HEK293 (cell line): ENCODE results near the gene SEMA7A.

Experiments
- ZNF146 ChIP-seq: fragments of 450-650 bp; formaldehyde crosslinking; IDR thresholded peaks from 2 replicates; pipeline ENCODE4 v1.5.1; 2016; ENCODE audit warnings: missing biosample characterization, missing genetic modification characterization
- TF ChIP-seq, protein P1 (sequence below): fragments of 450-650 bp; formaldehyde crosslinking; IDR thresholded peaks from 2 replicates; pipeline ENCODE4 v1.5.1; 2016; ENCODE audit warnings: missing biosample characterization, missing genetic modification characterization, borderline replicate concordance

DNA sequence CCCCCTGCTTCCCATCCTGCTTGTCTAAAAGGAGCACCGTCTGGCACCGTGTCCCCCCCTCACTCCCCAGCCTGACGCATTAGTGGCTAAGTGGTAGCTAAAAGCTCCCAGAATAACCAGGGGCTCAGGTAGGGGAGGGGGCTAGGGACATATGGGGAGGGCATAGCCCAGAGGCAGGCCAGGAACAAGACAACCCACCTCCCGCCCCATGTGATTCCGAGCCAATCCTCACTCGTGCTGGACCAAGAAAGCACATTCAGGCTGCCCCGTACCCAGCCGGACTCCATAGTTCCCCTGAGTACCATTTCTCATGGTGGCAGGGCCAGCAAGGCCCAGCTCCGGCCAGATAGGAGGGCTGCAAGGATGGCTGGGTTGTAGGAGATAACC, 11.5 kb downstream of the SEMA7A start:
- TF ChIP-seq ZNF146 (tag by site-specific recombination), result no peak
- TF ChIP-seq, protein P1, sequence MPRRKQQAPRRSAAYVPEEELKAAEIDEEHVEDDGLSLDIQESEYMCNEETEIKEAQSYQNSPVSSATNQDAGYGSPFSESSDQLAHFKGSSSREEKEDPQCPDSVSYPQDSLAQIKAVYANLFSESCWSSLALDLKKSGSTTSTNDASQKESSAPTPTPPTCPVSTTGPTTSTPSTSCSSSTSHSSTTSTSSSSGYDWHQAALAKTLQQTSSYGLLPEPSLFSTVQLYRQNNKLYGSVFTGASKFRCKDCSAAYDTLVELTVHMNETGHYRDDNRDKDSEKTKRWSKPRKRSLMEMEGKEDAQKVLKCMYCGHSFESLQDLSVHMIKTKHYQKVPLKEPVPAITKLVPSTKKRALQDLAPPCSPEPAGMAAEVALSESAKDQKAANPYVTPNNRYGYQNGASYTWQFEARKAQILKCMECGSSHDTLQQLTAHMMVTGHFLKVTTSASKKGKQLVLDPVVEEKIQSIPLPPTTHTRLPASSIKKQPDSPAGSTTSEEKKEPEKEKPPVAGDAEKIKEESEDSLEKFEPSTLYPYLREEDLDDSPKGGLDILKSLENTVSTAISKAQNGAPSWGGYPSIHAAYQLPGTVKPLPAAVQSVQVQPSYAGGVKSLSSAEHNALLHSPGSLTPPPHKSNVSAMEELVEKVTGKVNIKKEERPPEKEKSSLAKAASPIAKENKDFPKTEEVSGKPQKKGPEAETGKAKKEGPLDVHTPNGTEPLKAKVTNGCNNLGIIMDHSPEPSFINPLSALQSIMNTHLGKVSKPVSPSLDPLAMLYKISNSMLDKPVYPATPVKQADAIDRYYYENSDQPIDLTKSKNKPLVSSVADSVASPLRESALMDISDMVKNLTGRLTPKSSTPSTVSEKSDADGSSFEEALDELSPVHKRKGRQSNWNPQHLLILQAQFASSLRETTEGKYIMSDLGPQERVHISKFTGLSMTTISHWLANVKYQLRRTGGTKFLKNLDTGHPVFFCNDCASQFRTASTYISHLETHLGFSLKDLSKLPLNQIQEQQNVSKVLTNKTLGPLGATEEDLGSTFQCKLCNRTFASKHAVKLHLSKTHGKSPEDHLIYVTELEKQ (tag by site-specific recombination), result no peak
